ENCODE results near the gene SLC45A2. TPM values are rescaled to one million over a fixed set of nuclear protein-coding genes. Genes with fewer than 3 reads are reported as not detected.

SLC45A2 gene
- total and polyA plus RNA-seq, 9 of the 15 experiments (the other 6 are each of a cell fraction or from before 2014, with no cell fraction given) = 0.03 to 0.29 (median 0.14) TPM; not detected in 4

- H2AFZ ChIP-seq (ENCODE audit: low read depth, low read length) = peak within 1 kb of the TSS; percentile 98
- BruUV-seq (replicated peaks) = TSS peak; percentile 97
- peaks cover 7 to 12% of the 10 kb centered on the region in 2 experiments; a peak in 4 of 5 replicates for H3K4me1 ChIP-seq (replicated peaks in 1 of 2; ENCODE audit: control insufficient read depth in 2 of 2, insufficient read depth in 2 of 2, low read length in 2 of 2)
- H3K4me3 ChIP-seq = peak within 1 kb of the TSS; percentile 61
- in situ Hi-C loops (cut with MboI) (loop anchor here (10.0 kb wide), 1 partner anchor 437 kb away; no protein-coding TSS in a partner anchor), intact Hi-C loops (cut with micrococcal nuclease) (no loop called here)
- 1% methylated on average over 68 of the region's 76 CpGs for WGBS (ENCODE audit: insufficient coverage, low coverage, missing lambda C conversion rate)
- H3K79me2 ChIP-seq (ENCODE audit: control insufficient read depth, insufficient read depth, low read length) = no peaks in the 10 kb centered on the region
- H3K36me3 ChIP-seq (ENCODE audit: control insufficient read depth, insufficient read depth, low read length) = no peaks in the 10 kb centered on the region; the same call in 2 of the 3 replicates
- H3K27me3 ChIP-seq (ENCODE audit: control insufficient read depth in 2 of 2, insufficient read depth in 2 of 2, low read length in 2 of 2) = peaks cover 0 to 3% of the 10 kb centered on the region in 2 experiments; a peak in 1 of 5 replicates
- peak within 1 kb of the TSS; percentile 72 for H3K27ac ChIP-seq (ENCODE audit: extremely low read depth, low read depth, low read length)
- no peaks in the 10 kb centered on the region for H4K20me1 ChIP-seq (replicated peaks; ENCODE audit: control insufficient read depth, insufficient read depth, low read length)
- CTCF ChIA-PET (ENCODE audit: low intra/inter-chr PET ratio) = no interaction called here
- ATAC-seq (peak; percentile 97), DNase-seq (ENCODE audit: extremely low read depth in 1 of 4, low spot score in 3 of 4) (peak; percentile 93 to 96 (median 95)), FAIRE-seq (peak; percentile 84)
- H3K9me3 ChIP-seq (replicated peaks; ENCODE audit: control insufficient read depth, insufficient read depth, low read depth, low read length) = no peaks in the 10 kb centered on the region
- H3K9ac ChIP-seq (ENCODE audit: insufficient read depth in 1 of 2, low read depth in 2 of 2, low read length in 2 of 2) = peak within 1 kb of the TSS; percentile 73 to 91
- H3K4me2 ChIP-seq (ENCODE audit: insufficient read depth, low read length) = peak within 1 kb of the TSS; percentile 84
- H3K9me1 ChIP-seq (ENCODE audit: control insufficient read depth, insufficient read depth, low read length) = no peaks in the 10 kb centered on the region
- POLR2A ChIA-PET = interaction anchor here (0.6 to 1.4 kb wide), 4 partner anchors 10 to 408 kb away, joined by 3 to 6 read pairs (median 4); no protein-coding TSS in a partner anchor
- TF ChIP-seq HNRNPLL (IDR thresholded peaks at IDR 0.05; ENCODE audit: low read depth, low read length, poor library complexity, severe bottlenecking) (peak; percentile 99), THAP12 (CRISPR knock-in tag; IDR thresholded peaks at IDR 0.05) (0 out of 2 replicates have a peak, but pooled peaks have one; percentile 21), ZNF354B (CRISPR knock-in tag; IDR thresholded peaks at IDR 0.05) (no peak), PREB (CRISPR knock-in tag; IDR thresholded peaks at IDR 0.05) (no peak), NFXL1 (CRISPR knock-in tag; IDR thresholded peaks at IDR 0.05) (no peak), RBM22 (IDR thresholded peaks at IDR 0.05; ENCODE audit: low read depth, low read length, poor library complexity, severe bottlenecking) (peak; percentile 42), ZNF263 (CRISPR knock-in tag; IDR thresholded peaks at IDR 0.05; ENCODE audit: borderline replicate concordance) (no peak), C11orf30 (IDR thresholded peaks at IDR 0.05; ENCODE audit: low read depth) (no peak), BRD4 (IDR thresholded peaks at IDR 0.05) (0 out of 2 replicates have a peak, but pooled peaks have one; percentile 35), JUND (IDR thresholded peaks at IDR 0.05; ENCODE audit: borderline replicate concordance, low read depth, low read length) (peak; percentile 4; the same call in 1 of the 2 replicates), JUND (tag; IDR thresholded peaks at IDR 0.05; ENCODE audit: borderline replicate concordance, low read depth, low read length) (no peak), PPARD (CRISPR knock-in tag; IDR thresholded peaks at IDR 0.05) (no peak), ATF2 (CRISPR knock-in tag; IDR thresholded peaks at IDR 0.05) (no peak), NR2C2 (CRISPR knock-in tag; IDR thresholded peaks at IDR 0.05) (peak; percentile 56; the same call in 1 of the 2 replicates), NR2C2 (tag; IDR thresholded peaks at IDR 0.05) (peak; percentile 46; the same call in 1 of the 2 replicates), CTBP1 (IDR thresholded peaks at IDR 0.05; ENCODE audit: borderline replicate concordance) (peak; percentile 89)
Measured at GRCh38 chr5:34007621-34008600, 23.4 kb upstream of the SLC45A2 start, which contains the start of gene AMACR. Gene AMACR, minus strand, starts transcription at chr5:34008050. Its CDS starts 31 bp downstream, at chr5:34008019.

All from K562 (cell line).